Neuronal stem cell (in vitro differentiated cells): ENCODE results near the gene MRPL37.
"Not testable (repeated sequence)": the region's sequence is repeated elsewhere in the genome, so short reads cannot be mapped to it uniquely, and the experiment has no call there.

Experiments
- DNase-seq: peaks from one replicate; pipeline ENCODE4 v3.0.0-alpha.2; 2013; ENCODE audit warnings: low spot score
- H2AFZ ChIP-seq: one replicate; pipeline ENCODE4 v1.6.1; 2013; ENCODE audit warnings: mild to moderate bottlenecking, low read length, inconsistent platforms
- H2AK5ac ChIP-seq: 2 replicates; pipeline ENCODE4 v1.6.1; 2013; ENCODE audit warnings: low read depth, mild to moderate bottlenecking, inconsistent platforms, low read length, moderate library complexity, mixed read lengths
- H2BK120ac ChIP-seq: 2 replicates; pipeline ENCODE4 v1.6.1; 2013; ENCODE audit warnings: low read depth, mild to moderate bottlenecking, inconsistent platforms, low read length, moderate library complexity, mixed read lengths
- H2BK12ac ChIP-seq: one replicate; pipeline ENCODE4 v1.6.1; 2013; ENCODE audit warnings: low read length, inconsistent platforms
- H2BK15ac ChIP-seq: 2 replicates; pipeline ENCODE4 v1.6.1; 2013; ENCODE audit warnings: mild to moderate bottlenecking, low read length, inconsistent platforms, mixed read lengths
- H2BK5ac ChIP-seq: one replicate; pipeline ENCODE4 v1.6.1; 2013; ENCODE audit warnings: inconsistent platforms, mild to moderate bottlenecking, low read length, moderate library complexity
- H3K14ac ChIP-seq: one replicate; pipeline ENCODE4 v1.6.1; 2013; ENCODE audit warnings: low read length, inconsistent platforms
- H3K18ac ChIP-seq: 2 replicates; pipeline ENCODE4 v1.6.1; 2013; ENCODE audit warnings: low read length, inconsistent platforms
- H3K23ac ChIP-seq: 2 replicates; pipeline ENCODE4 v1.6.1; 2013; ENCODE audit warnings: low read depth, mild to moderate bottlenecking, mixed read lengths, low read length, inconsistent platforms; ENCODE audit not compliant: poor library complexity
- H3K27ac ChIP-seq: replicated peaks from 3 replicates; pipeline ENCODE4 v1.5.1; 2013; ENCODE audit warnings: low read length, inconsistent platforms
- H3K27me3 ChIP-seq, 3 experiments: 2 replicates each; pipeline ENCODE4 v1.6.1; 2013; ENCODE audit warnings: low read length in 3 of 3, mild to moderate bottlenecking in 2 of 3, inconsistent platforms in 1 of 3, low read depth in 1 of 3, mixed read lengths in 1 of 3, moderate library complexity in 1 of 3; ENCODE audit not compliant: control insufficient read depth in 3 of 3, insufficient read depth in 3 of 3
- H3K36me3 ChIP-seq, 2 donors: replicated peaks in 1 of 2; 2 replicates each; pipeline ENCODE4 v1.6.1; 2013; ENCODE audit warnings: low read length in 2 of 2; ENCODE audit not compliant: control insufficient read depth in 2 of 2, insufficient read depth in 2 of 2
- H3K4ac ChIP-seq: 2 replicates; pipeline ENCODE4 v1.6.1; 2013; ENCODE audit warnings: inconsistent platforms, mild to moderate bottlenecking, low read length, moderate library complexity
- H3K4me1 ChIP-seq, 2 donors: 1 replicate in 1 of 2; 2 replicates in 1 of 2; pipeline ENCODE4 v1.6.1; 2013; ENCODE audit warnings: low read length in 2 of 2, low read depth in 1 of 2; ENCODE audit not compliant: control insufficient read depth in 2 of 2, insufficient read depth in 1 of 2
- H3K4me2 ChIP-seq: one replicate; pipeline ENCODE4 v1.6.1; 2013; ENCODE audit warnings: mild to moderate bottlenecking, low read length, inconsistent platforms; ENCODE audit not compliant: insufficient read depth, poor library complexity, severe bottlenecking
- H3K4me3 ChIP-seq, 2 donors: 2 replicates each; pipeline ENCODE4 v1.5.1; 2013; ENCODE audit warnings: low read length in 2 of 2, mild to moderate bottlenecking in 2 of 2, inconsistent platforms in 1 of 2, moderate library complexity in 1 of 2
- H3K79me1 ChIP-seq: one replicate; pipeline ENCODE4 v1.6.1; 2013; ENCODE audit warnings: low read depth, mild to moderate bottlenecking, inconsistent platforms, low read length, moderate library complexity
- H3K9ac ChIP-seq: one replicate; pipeline ENCODE4 v1.6.1; 2013; ENCODE audit warnings: mild to moderate bottlenecking, low read depth, low read length, inconsistent platforms; ENCODE audit not compliant: poor library complexity
- H3K9me3 ChIP-seq, 2 donors: replicated peaks in 1 of 2; 2 replicates each; pipeline versions ENCODE3 to v1.6.1; 2013; ENCODE audit warnings: low read length in 2 of 2, mild to moderate bottlenecking in 2 of 2, inconsistent platforms in 1 of 2, low read depth in 1 of 2, mixed read lengths in 1 of 2, moderate library complexity in 1 of 2; ENCODE audit not compliant: control insufficient read depth in 2 of 2, insufficient read depth in 1 of 2
- H4K8ac ChIP-seq: one replicate; pipeline ENCODE4 v1.6.1; 2013; ENCODE audit warnings: low read depth, mild to moderate bottlenecking, inconsistent platforms, low read length, moderate library complexity
- H4K91ac ChIP-seq: one replicate; pipeline ENCODE4 v1.6.1; 2013; ENCODE audit warnings: low read length, low read depth, mild to moderate bottlenecking, inconsistent platforms; ENCODE audit not compliant: poor library complexity
- WGBS, 2 donors: extraction: QIAGEN DNeasy Blood & Tissue Kit; methylation state at CpG; one replicate each; pipeline ENCODE4 v1.1.7; 2013; ENCODE audit warnings: missing lambda C conversion rate in 2 of 2, mixed read lengths in 1 of 2; ENCODE audit not compliant: insufficient read length in 2 of 2, insufficient replicate concordance in 1 of 2; ENCODE audit errors: extremely low coverage in 2 of 2; 5-methylcytosine and 5-hydroxymethylcytosine counted together

MRPL37 gene

DNA sequence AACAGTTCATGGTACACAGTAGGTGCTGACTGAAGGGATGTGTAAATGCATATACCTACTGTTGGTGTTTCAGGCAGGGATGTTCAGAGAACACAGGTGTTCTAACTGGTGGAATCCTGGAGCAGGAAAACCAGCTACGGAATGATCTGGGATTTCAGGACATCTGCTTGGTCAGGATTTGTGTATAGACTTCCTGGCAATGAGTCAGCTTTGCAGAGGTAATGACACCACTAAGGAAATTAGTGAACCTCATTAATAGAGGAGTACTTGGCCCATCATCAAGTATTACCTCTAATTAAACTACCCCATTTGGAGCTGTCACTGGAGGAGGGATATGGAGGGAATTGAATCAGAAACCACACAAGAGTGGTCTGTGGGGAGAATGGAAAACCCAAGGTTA is 7.3 kb downstream of the MRPL37 start:
- Histone ChIP-seq H2AK5ac (no peak overlapping the region), H4K91ac (no peak overlapping the region), H3K36me3 (peaks cover 44 to 90% of the 10 kb centered on the region in 2 donors), H3K9ac (no peak overlapping the region), H2BK15ac (no peak overlapping the region), H2BK5ac (no peak overlapping the region), H2AFZ (no peak overlapping the region), H3K4ac (no peak overlapping the region), H3K4me1 (no peaks in the 10 kb centered on the region), H3K27me3 (no peaks in the 10 kb centered on the region), H3K14ac (no peak overlapping the region), H2BK12ac (no peak overlapping the region), H4K8ac (no peak overlapping the region), H2BK120ac (no peak overlapping the region), H3K4me3 (no peak overlapping the region), H3K23ac (no peak overlapping the region), H3K4me2 (no peak overlapping the region), H3K79me1 (no peaks in the 10 kb centered on the region), H3K27ac (no peak overlapping the region), H3K18ac (no peak overlapping the region), H3K9me3 (no peaks in the 10 kb centered on the region)
- WGBS, 2 donors, result no CpG with 5 or more reads among the region's 1 CpG
- DNase-seq, result no peak

DNA sequence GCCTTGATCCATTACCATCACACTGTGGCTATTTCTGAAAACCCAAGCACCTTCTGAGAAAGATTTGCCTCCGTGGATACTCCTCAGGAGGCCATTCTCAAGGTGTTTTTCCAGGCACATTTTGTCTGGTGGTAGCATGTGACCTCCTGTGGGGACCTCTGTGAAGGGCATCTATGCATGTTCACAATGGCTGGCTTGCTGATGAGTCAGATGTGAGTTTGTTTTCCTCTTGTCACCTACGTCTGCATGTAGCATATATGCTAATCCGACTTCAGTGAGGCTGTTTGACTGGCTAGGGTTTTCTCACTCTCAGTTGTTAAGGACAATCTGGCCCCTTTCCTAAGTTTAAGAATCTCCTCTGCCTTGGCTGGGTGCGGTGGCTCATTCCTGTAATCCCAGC is 7.9 kb downstream of the MRPL37 start:
- not testable (repeated sequence) for H2AFZ ChIP-seq, H3K9ac ChIP-seq, H3K27ac ChIP-seq, H2AK5ac ChIP-seq, H3K14ac ChIP-seq, H3K23ac ChIP-seq, H3K4me3 ChIP-seq, H3K9me3 ChIP-seq, H2BK15ac ChIP-seq, H2BK120ac ChIP-seq, H2BK12ac ChIP-seq, H3K4me2 ChIP-seq, H4K8ac ChIP-seq, H3K79me1 ChIP-seq, DNase-seq, H3K27me3 ChIP-seq, H3K4me1 ChIP-seq, H4K91ac ChIP-seq, H3K4ac ChIP-seq, H2BK5ac ChIP-seq, H3K18ac ChIP-seq
- WGBS, 2 donors, result no CpG with 5 or more reads among the region's 4 CpGs
- peaks cover 50 to 90% of the 10 kb centered on the region in 2 donors for H3K36me3 ChIP-seq

DNA sequence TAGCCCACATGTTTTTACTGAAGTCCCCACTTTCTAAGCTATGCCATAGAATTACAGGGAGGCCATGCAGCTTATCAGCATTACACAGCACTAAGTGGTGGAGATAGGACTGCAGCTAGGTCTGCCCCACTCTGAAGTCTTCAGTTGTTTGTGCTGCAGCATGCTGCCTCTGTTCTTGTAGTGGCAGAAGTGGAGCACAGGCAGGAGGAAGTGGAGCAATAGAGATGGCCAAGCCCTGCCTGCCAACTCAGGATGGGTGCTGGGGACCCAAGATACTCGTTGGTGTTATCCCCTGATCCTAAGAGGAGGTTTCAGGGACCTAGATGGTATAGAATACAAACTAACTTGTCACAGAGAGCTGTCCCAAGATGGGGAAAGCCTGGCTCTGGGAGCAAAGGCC is 12.9 kb downstream of the MRPL37 start:
- Histone ChIP-seq H3K9ac (no peak overlapping the region), H4K8ac (no peak overlapping the region), H2BK120ac (no peak overlapping the region), H4K91ac (no peak overlapping the region), H3K4me2 (no peak overlapping the region), H3K4me1 (no peaks in the 10 kb centered on the region), H2BK15ac (no peak overlapping the region), H2BK12ac (no peak overlapping the region), H2AK5ac (no peak overlapping the region), H3K79me1 (no peaks in the 10 kb centered on the region), H3K27me3 (no peaks in the 10 kb centered on the region), H2AFZ (no peak overlapping the region), H3K14ac (no peak overlapping the region), H3K4ac (no peak overlapping the region), H3K36me3 (peaks cover 70 to 98% of the 10 kb centered on the region in 2 donors), H3K23ac (no peak overlapping the region), H3K18ac (no peak overlapping the region), H3K9me3 (no peaks in the 10 kb centered on the region), H3K27ac (no peak overlapping the region), H2BK5ac (no peak overlapping the region), H3K4me3 (no peak overlapping the region)
- no CpG with 5 or more reads among the region's 1 CpG for WGBS, 2 donors
- no peak for DNase-seq

DNA sequence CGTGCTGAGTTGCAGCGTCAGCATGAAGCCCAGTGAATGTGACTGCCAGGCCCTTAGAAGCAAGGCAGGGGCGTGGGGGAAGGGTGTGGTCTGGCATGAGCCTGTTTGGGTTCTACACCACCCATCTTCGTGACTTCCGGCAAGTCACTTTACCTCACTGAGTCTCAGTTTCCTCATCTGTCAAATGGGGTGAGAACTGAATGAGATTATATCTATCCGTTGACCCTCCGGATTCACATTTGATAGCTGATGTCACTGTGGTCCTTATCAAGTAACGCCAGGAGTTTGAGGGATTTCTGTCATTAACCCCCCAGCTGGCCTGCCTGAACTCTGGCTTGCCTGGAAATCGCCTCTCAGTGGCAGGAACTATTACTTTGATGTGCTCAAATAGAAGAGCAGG is 15.6 kb downstream of the MRPL37 start:
- no peak overlapping the region for H2BK120ac ChIP-seq
- H2AK5ac ChIP-seq, result no peak overlapping the region
- no peaks in the 10 kb centered on the region for H3K27me3 ChIP-seq
- H3K27ac ChIP-seq, result no peak overlapping the region
- no peak for DNase-seq
- H3K79me1 ChIP-seq, result no peaks in the 10 kb centered on the region
- WGBS, 2 donors, result no CpG with 5 or more reads among the region's 9 CpGs
- peaks cover 63 to 99% of the 10 kb centered on the region in 2 donors for H3K36me3 ChIP-seq
- no peak overlapping the region for H2BK12ac ChIP-seq
- H3K18ac ChIP-seq, result no peak overlapping the region
- no peak overlapping the region for H3K4ac ChIP-seq
- H3K9ac ChIP-seq, result no peak overlapping the region
- H3K4me1 ChIP-seq, result no peaks in the 10 kb centered on the region
- no peak overlapping the region for H3K23ac ChIP-seq
- H4K91ac ChIP-seq, result no peak overlapping the region
- H2BK5ac ChIP-seq, result no peak overlapping the region
- no peak overlapping the region for H2BK15ac ChIP-seq
- no peaks in the 10 kb centered on the region for H3K9me3 ChIP-seq
- H3K14ac ChIP-seq, result no peak overlapping the region
- no peak overlapping the region for H3K4me2 ChIP-seq
- no peak overlapping the region for H3K4me3 ChIP-seq
- H2AFZ ChIP-seq, result no peak overlapping the region
- no peak overlapping the region for H4K8ac ChIP-seq
